IMR-90 (cell line): ENCODE measurements around the gene TCF7L1. TPM values are rescaled to one million over a fixed set of nuclear protein-coding genes. Genes with fewer than 3 reads are reported as not detected.

Experiments
- ATAC-seq: fragments of 200-7000 bp; cut with Tn5 transposase; 2 replicates; pipeline ENCODE4 v1.9.1; 2020; ENCODE audit warnings: low read depth, mild to moderate bottlenecking, moderate library complexity
- BruUV-seq: library from RNA; stranded (reverse); fragments of 400-500 nt; replicated peaks from 2 replicates; lab custom pipeline; 2021; lab: Mats Ljungman, UMichigan
- CTCF ChIA-PET: fragments of 300-600 bp; formaldehyde crosslinking; extraction: SDS; loops from one replicate; lab custom pipeline; 2021; ENCODE audit warnings: antibody characterized with exemption; lab: Yijun Ruan, JAX
- POLR2A ChIA-PET: fragments of 300-600 bp; sonication (Branson Sonifier 250); formaldehyde crosslinking; loops from one replicate; lab custom pipeline; 2022; ENCODE audit warnings: antibody characterized with exemption; ENCODE audit not compliant: unreplicated experiment; lab: Charles Lee
- DNase-seq: peaks from one replicate; pipeline ENCODE4 v3.0.0; 2013
- H2AFZ ChIP-seq: replicated peaks from 2 replicates; pipeline ENCODE3; 2013; ENCODE audit warnings: low read length, mild to moderate bottlenecking; ENCODE audit not compliant: poor library complexity
- H2AK5ac ChIP-seq: 2 replicates; pipeline ENCODE4 v1.6.1; 2013; ENCODE audit warnings: low read depth, low read length, inconsistent platforms
- H2AK9ac ChIP-seq: replicated peaks from 2 replicates; pipeline ENCODE3; 2013; ENCODE audit warnings: mild to moderate bottlenecking, low read depth, low read length, moderate library complexity; ENCODE audit not compliant: poor library complexity
- H2BK120ac ChIP-seq: 2 replicates; pipeline ENCODE4 v1.6.1; 2013; ENCODE audit warnings: low read depth, low read length, inconsistent platforms
- H2BK15ac ChIP-seq: 3 replicates; pipeline ENCODE4 v1.6.1; 2013; ENCODE audit warnings: low read depth, low read length, inconsistent platforms
- H2BK20ac ChIP-seq: 2 replicates; pipeline ENCODE4 v1.6.1; 2013; ENCODE audit warnings: low read depth, mild to moderate bottlenecking, inconsistent platforms, low read length, moderate library complexity
- H2BK5ac ChIP-seq: 2 replicates; pipeline ENCODE4 v1.6.1; 2013; ENCODE audit warnings: mild to moderate bottlenecking, low read depth, low read length, inconsistent platforms; ENCODE audit not compliant: poor library complexity, severe bottlenecking
- H3K14ac ChIP-seq: replicated peaks from 2 replicates; pipeline ENCODE4 v1.6.1; 2013; ENCODE audit warnings: low read depth, low read length, inconsistent platforms
- H3K18ac ChIP-seq: 2 replicates; pipeline ENCODE4 v1.6.1; 2013; ENCODE audit warnings: low read depth, low read length, control low read depth
- H3K23ac ChIP-seq: 2 replicates; pipeline ENCODE4 v1.6.1; 2013; ENCODE audit warnings: low read depth, low read length, inconsistent platforms
- H3K27ac ChIP-seq: 2 replicates; pipeline ENCODE4 v1.5.1; 2013; ENCODE audit warnings: mild to moderate bottlenecking, control low read depth, low read length; ENCODE audit not compliant: insufficient read depth
- H3K27me3 ChIP-seq: 2 replicates; pipeline ENCODE4 v1.6.1; 2013; ENCODE audit warnings: low read length; ENCODE audit not compliant: control insufficient read depth, insufficient read depth
- H3K36me3 ChIP-seq: 2 replicates; pipeline ENCODE4 v1.6.1; 2013; ENCODE audit warnings: low read length, mixed read lengths; ENCODE audit not compliant: control insufficient read depth, insufficient read depth
- H3K4ac ChIP-seq: 2 replicates; pipeline ENCODE4 v1.6.1; 2013; ENCODE audit warnings: low read depth, low read length, inconsistent platforms
- H3K4me1 ChIP-seq: 2 replicates; pipeline ENCODE4 v1.6.1; 2013; ENCODE audit warnings: low read length, mixed read lengths; ENCODE audit not compliant: control insufficient read depth, insufficient read depth
- H3K4me2 ChIP-seq: 2 replicates; pipeline ENCODE4 v1.6.1; 2013; ENCODE audit warnings: low read depth, mild to moderate bottlenecking, control low read depth, low read length, moderate library complexity
- H3K4me3 ChIP-seq: 2 replicates; pipeline ENCODE4 v1.5.1; 2013; ENCODE audit warnings: low read depth, mild to moderate bottlenecking, control low read depth, low read length, moderate library complexity; ENCODE audit not compliant: insufficient read depth
- H3K56ac ChIP-seq: 2 replicates; pipeline ENCODE4 v1.6.1; 2013; ENCODE audit warnings: low read length, inconsistent platforms; ENCODE audit not compliant: insufficient read depth; ENCODE audit errors: extremely low read depth
- H3K79me1 ChIP-seq, 2 experiments: 2 replicates each; pipeline ENCODE4 v1.6.1; 2013; ENCODE audit warnings: low read length in 2 of 2, inconsistent platforms in 1 of 2, low read depth in 1 of 2
- H3K9ac ChIP-seq: 2 replicates; pipeline ENCODE4 v1.6.1; 2013; ENCODE audit warnings: low read depth, low read length, control low read depth
- H3K9me1 ChIP-seq: 2 replicates; pipeline ENCODE4 v1.6.1; 2013; ENCODE audit warnings: low read length, inconsistent platforms; ENCODE audit not compliant: insufficient read depth
- H3K9me3 ChIP-seq: 2 replicates; pipeline ENCODE4 v1.6.1; 2013; ENCODE audit warnings: low read length; ENCODE audit not compliant: control insufficient read depth, insufficient read depth
- H4K20me1 ChIP-seq: 2 replicates; pipeline ENCODE4 v1.6.1; 2013; ENCODE audit warnings: low read length, inconsistent platforms; ENCODE audit not compliant: insufficient read depth
- H4K5ac ChIP-seq: 2 replicates; pipeline ENCODE4 v1.6.1; 2013; ENCODE audit warnings: mild to moderate bottlenecking, low read depth, low read length, control low read depth
- H4K8ac ChIP-seq, 2 experiments: 2 replicates each; pipeline ENCODE4 v1.6.1; 2013; ENCODE audit warnings: low read depth in 2 of 2, low read length in 2 of 2, control low read depth in 1 of 2, inconsistent platforms in 1 of 2
- H4K91ac ChIP-seq: 2 replicates; pipeline ENCODE4 v1.6.1; 2013; ENCODE audit warnings: low read depth, low read length, inconsistent platforms; ENCODE audit not compliant: insufficient read depth
- MAZ ChIP-seq: IDR thresholded peaks from 2 replicates; pipeline ENCODE4 v1.6.1; 2012; ENCODE audit warnings: low read depth, mild to moderate bottlenecking, low read length, improper control_type of control experiment, moderate library complexity, borderline replicate concordance
- WGBS, 2 experiments: methylation state at CpG; one replicate each; pipeline versions ENCODE4 v1.1.5 to v1.1.7; 2013; ENCODE audit warnings: missing lambda C conversion rate in 2 of 2; ENCODE audit not compliant: insufficient read length in 1 of 2; ENCODE audit errors: extremely low coverage in 2 of 2; 5-methylcytosine and 5-hydroxymethylcytosine counted together
- dilution Hi-C: fragments of 300-500 bp; cut with HindIII; formaldehyde crosslinking; loops from one replicate; pipeline ENCODE4 v1.14.3; 2018; ENCODE audit warnings: low sequenced_read_pairs; ENCODE audit not compliant: unreplicated experiment
- in situ Hi-C: fragments of 300-500 bp; cut with MboI; formaldehyde crosslinking; loops from 3 replicates; pipeline ENCODE4 v1.14.3; 2019; ENCODE audit warnings: low sequenced_read_pairs, inconsistent platforms, mixed read lengths
- intact Hi-C: fragments of 100-400 bp; cut with micrococcal nuclease; formaldehyde crosslinking; loops from 2 replicates; pipeline ENCODE4 v1.10.0; 2022
- polyA plus RNA-seq, 3 experiments: library from polyadenylated mRNA; depleted of rRNA; stranded (reverse); fragments of >200 nt; gene quantifications; 2 replicates each; pipeline ENCODE4 v1.2.3, GENCODE V29; 2012; ENCODE audit warnings: low replicate concordance in 1 of 3
- total RNA-seq: library from RNA; depleted of rRNA; stranded (reverse); fragments of >200 nt; gene quantifications from 2 replicates; pipeline ENCODE4 v1.2.3, GENCODE V29; 2012
- TF ChIP-seq, protein P1 (sequence below): fragments of 150-350 bp; IDR thresholded peaks from 2 replicates; pipeline ENCODE4 v1.6.1; 2016; ENCODE audit warnings: low read depth, mild to moderate bottlenecking, low read length, moderate library complexity, borderline replicate concordance

TCF7L1 gene
- total and polyA plus RNA-seq, 2 of the 4 experiments (the other 2 are of a cell fraction): 0.72 to 11.1 TPM

GRCh38 chr2:85309699-85310321, 176.6 kb downstream of the TCF7L1 start (continued):
- no peak for TF ChIP-seq MAZ

DNA sequence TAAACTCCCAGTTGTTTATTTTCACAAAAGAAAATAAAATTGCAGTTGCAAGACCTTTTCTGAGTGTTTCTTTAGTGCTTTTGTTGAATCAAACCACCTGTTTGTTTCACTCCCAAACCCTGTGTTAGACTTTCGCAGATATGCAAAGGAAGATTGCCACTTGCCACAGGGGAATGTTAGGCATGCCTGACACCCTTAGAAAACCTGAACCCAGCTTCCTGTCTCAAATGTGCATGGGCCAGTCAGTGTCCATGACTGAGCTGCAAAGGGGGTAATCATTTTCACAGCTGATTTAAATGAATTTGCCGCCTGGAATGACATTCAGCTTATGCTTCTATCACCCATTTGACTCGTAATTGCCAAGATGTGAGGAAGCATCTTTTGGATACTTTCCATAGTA, 177.1 kb downstream of the TCF7L1 start:
- no peaks in the 10 kb centered on the region for H3K27me3 ChIP-seq
- peak overlapping the region; percentile 43; the same call in 1 of the 2 replicates for H2BK120ac ChIP-seq
- H3K4ac ChIP-seq: no peak overlapping the region
- TF ChIP-seq, protein P1, sequence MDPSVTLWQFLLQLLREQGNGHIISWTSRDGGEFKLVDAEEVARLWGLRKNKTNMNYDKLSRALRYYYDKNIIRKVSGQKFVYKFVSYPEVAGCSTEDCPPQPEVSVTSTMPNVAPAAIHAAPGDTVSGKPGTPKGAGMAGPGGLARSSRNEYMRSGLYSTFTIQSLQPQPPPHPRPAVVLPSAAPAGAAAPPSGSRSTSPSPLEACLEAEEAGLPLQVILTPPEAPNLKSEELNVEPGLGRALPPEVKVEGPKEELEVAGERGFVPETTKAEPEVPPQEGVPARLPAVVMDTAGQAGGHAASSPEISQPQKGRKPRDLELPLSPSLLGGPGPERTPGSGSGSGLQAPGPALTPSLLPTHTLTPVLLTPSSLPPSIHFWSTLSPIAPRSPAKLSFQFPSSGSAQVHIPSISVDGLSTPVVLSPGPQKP: no peak
- no peak overlapping the region for H4K5ac ChIP-seq
- H2BK5ac ChIP-seq: peak overlapping the region; percentile 61
- peak overlapping the region; percentile 28; the same call in 1 of the 2 replicates for H2AK5ac ChIP-seq
- H2BK20ac ChIP-seq: peak overlapping the region; percentile 21; the same call in 1 of the 2 replicates
- 100% methylated on average over 1 of the region's 3 CpGs; no CpG with 5 or more reads in 1 of the 2 experiments for WGBS, 2 experiments
- peaks cover 26% of the 10 kb centered on the region for H3K9me1 ChIP-seq
- intact Hi-C loops (no loop called here), in situ Hi-C loops (no loop called here), dilution Hi-C loops (no loop called here)
- H3K18ac ChIP-seq: no peak overlapping the region
- H4K20me1 ChIP-seq: peaks cover 16% of the 10 kb centered on the region; the same call in 1 of the 2 replicates
- H3K36me3 ChIP-seq: peaks cover 41% of the 10 kb centered on the region
- H2AFZ ChIP-seq: no peak overlapping the region
- no peak overlapping the region for H3K23ac ChIP-seq
- H4K91ac ChIP-seq: no peak overlapping the region
- H4K8ac ChIP-seq: no peak overlapping the region
- H3K79me1 ChIP-seq: peaks cover 6 to 47% of the 10 kb centered on the region in 2 experiments; a peak in 2 of 4 replicates
- ChIA-PET POLR2A (no interaction called here), CTCF (interaction anchor here (0.8 kb wide), 1 partner anchor 177 kb away, joined by 6 read pairs; the partner anchor contains the start of gene TCF7L1)
- H3K9ac ChIP-seq: no peak overlapping the region
- no peak overlapping the region for H3K4me2 ChIP-seq
- BruUV-seq: no TSS peak
- H2AK9ac ChIP-seq: no peak overlapping the region
- ATAC-seq (no peak), DNase-seq (peak; percentile 10)
- H2BK15ac ChIP-seq: peak overlapping the region; percentile 41; the same call in 2 of the 3 replicates
- H3K4me1 ChIP-seq: peaks cover 25% of the 10 kb centered on the region
- peak overlapping the region; percentile 50; the same call in 1 of the 2 replicates for H3K27ac ChIP-seq
- no peak overlapping the region for H3K56ac ChIP-seq
- H3K14ac ChIP-seq: no peak overlapping the region
- H3K4me3 ChIP-seq: no peak overlapping the region
- no peaks in the 10 kb centered on the region for H3K9me3 ChIP-seq
